GM10266 (cell line): ENCODE results near the gene ZDHHC24.

Source experiments
- DNase-seq: peaks from one replicate; pipeline ENCODE4 v3.0.0; 2012; ENCODE audit errors: extremely low spot score
- CTCF ChIP-seq: IDR thresholded peaks from 2 replicates; pipeline ENCODE4 v1.5.1; 2012; ENCODE audit warnings: mild to moderate bottlenecking, low read depth; ENCODE audit not compliant: control insufficient read depth, insufficient read depth; ENCODE audit errors: missing control alignments

The ZDHHC24 gene

GRCh38 chr11:66493130-66493529 lies 52.7 kb downstream of the ZDHHC24 start:
- DNase-seq = no peak
- no peak for TF ChIP-seq CTCF

GRCh38 chr11:66492161-66492865 lies 53.5 kb downstream of the ZDHHC24 start:
- TF ChIP-seq CTCF = no peak
- no peak for DNase-seq

GRCh38 chr11:66491315-66491935 lies 54.4 kb downstream of the ZDHHC24 start:
- TF ChIP-seq CTCF = no peak
- no peak for DNase-seq

GRCh38 chr11:66489636-66490035 lies 56.2 kb downstream of the ZDHHC24 start:
- no peak for DNase-seq
- no peak for TF ChIP-seq CTCF

GRCh38 chr11:66488957-66489356 lies 56.9 kb downstream of the ZDHHC24 start:
- no peak for DNase-seq
- TF ChIP-seq CTCF = no peak

- TF ChIP-seq CTCF = no peak
- DNase-seq = no peak
Measured at GRCh38 chr11:66484806-66485380, 61.0 kb downstream of the ZDHHC24 start.
